ENCODE results near the gene VDAC2.

VDAC2 gene

GRCh38 chr10:75244487-75245353, 34.1 kb downstream of the VDAC2 start:
- ChIA-PET POLR2A (ENCODE audit: low non-redundant PET) (no interaction called here), CTCF (interaction anchor here (0.6 kb wide), 2 partner anchors 145 to 152 kb away, joined by 3 to 4 read pairs; no protein-coding TSS in a partner anchor)
- no peak for TF ChIP-seq CTCF (conservative IDR thresholded peaks at IDR 0.05; ENCODE audit: low read depth)
- peak overlapping the region; percentile 67 for H3K27ac ChIP-seq
- DNase-seq (ENCODE audit: low spot score) = no peak

- ChIA-PET CTCF (interaction anchor here (0.6 to 3.2 kb wide), 2 partner anchors 9 to 151 kb away, joined by 3 to 8 read pairs; no protein-coding TSS in a partner anchor), POLR2A (ENCODE audit: low non-redundant PET) (no interaction called here)
- H3K27ac ChIP-seq = peak overlapping the region; percentile 67
- TF ChIP-seq CTCF (conservative IDR thresholded peaks at IDR 0.05; ENCODE audit: low read depth) = no peak
- no peak for DNase-seq (ENCODE audit: low spot score)
Measured at GRCh38 chr10:75245354-75246250, 35.0 kb downstream of the VDAC2 start.

GRCh38 chr10:75246506-75246905, 35.9 kb downstream of the VDAC2 start:
- CTCF ChIA-PET = interaction anchor here (0.6 to 3.2 kb wide), 3 partner anchors 10 to 128 kb away, joined by 3 to 8 read pairs (median 3); partner anchors contain the start of gene COMTD1
- TF ChIP-seq CTCF (conservative IDR thresholded peaks at IDR 0.05; ENCODE audit: low read depth) = no peak
- no peak for DNase-seq (ENCODE audit: low spot score)
- POLR2A ChIA-PET (ENCODE audit: low non-redundant PET) = interaction anchor here (0.6 kb wide), 1 partner anchor 1739 kb away, joined by 6 read pairs; no protein-coding TSS in a partner anchor
- peak overlapping the region; percentile 67 for H3K27ac ChIP-seq

- CTCF ChIA-PET = interaction anchor here (1.1 to 3.2 kb wide), 2 partner anchors 11 to 148 kb away, joined by 3 to 8 read pairs; no protein-coding TSS in a partner anchor
- POLR2A ChIA-PET (ENCODE audit: low non-redundant PET) = interaction anchor here (0.6 kb wide), 1 partner anchor 15 kb away, joined by 3 read pairs; no protein-coding TSS in a partner anchor
- no peak for TF ChIP-seq CTCF (conservative IDR thresholded peaks at IDR 0.05; ENCODE audit: low read depth)
- H3K27ac ChIP-seq = peak overlapping the region; percentile 56
- DNase-seq (ENCODE audit: low spot score) = no peak
Measured at GRCh38 chr10:75247797-75248196, 37.2 kb downstream of the VDAC2 start.

- CTCF ChIA-PET = interaction anchor here (0.6 to 2.1 kb wide), 4 partner anchors 14 to 1065 kb away, joined by 3 to 6 read pairs (median 4); partner anchors contain the start of gene COMTD1
- H3K27ac ChIP-seq = peak overlapping the region; percentile 75
- no peak for TF ChIP-seq CTCF (conservative IDR thresholded peaks at IDR 0.05; ENCODE audit: low read depth)
- DNase-seq (ENCODE audit: low spot score) = peak; percentile 99
- POLR2A ChIA-PET (ENCODE audit: low non-redundant PET) = no interaction called here
Measured at GRCh38 chr10:75250934-75251333, 40.3 kb downstream of the VDAC2 start.

Measured in RWPE1 (cell line).